Suppressor macrophage treated with lipopolysaccharide for 4 hours (primary cell): Measurements from ENCODE around the gene RNU4-1.
A peak's percentile ranks its signal among the peaks of the same experiment; 100 is the strongest.

Experiments
- DNase-seq: peaks from one replicate; pipeline ENCODE4 v3.0.0-alpha.2; 2020

The RNU4-1 gene

DNA sequence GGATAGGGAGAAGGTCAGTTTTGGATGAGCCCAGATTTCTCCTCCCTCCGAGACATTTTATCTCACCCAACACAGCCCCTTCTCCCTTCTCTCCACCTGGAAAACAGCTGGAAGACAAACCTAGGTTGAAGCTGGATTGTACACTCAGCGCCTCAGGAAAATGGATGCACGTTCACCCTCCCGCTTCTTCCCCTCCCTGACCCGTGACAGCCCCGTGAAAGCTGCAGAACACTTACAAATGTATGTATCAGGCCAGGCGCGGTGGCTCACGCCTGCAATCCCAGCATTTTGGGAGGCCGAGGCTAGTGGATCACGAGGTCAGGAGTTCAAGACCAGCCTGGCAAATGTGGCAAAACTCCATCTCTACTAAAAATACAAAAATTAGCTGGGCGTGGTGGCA lies 5.5 kb downstream of the RNU4-1 start:
- no peak for DNase-seq

DNA sequence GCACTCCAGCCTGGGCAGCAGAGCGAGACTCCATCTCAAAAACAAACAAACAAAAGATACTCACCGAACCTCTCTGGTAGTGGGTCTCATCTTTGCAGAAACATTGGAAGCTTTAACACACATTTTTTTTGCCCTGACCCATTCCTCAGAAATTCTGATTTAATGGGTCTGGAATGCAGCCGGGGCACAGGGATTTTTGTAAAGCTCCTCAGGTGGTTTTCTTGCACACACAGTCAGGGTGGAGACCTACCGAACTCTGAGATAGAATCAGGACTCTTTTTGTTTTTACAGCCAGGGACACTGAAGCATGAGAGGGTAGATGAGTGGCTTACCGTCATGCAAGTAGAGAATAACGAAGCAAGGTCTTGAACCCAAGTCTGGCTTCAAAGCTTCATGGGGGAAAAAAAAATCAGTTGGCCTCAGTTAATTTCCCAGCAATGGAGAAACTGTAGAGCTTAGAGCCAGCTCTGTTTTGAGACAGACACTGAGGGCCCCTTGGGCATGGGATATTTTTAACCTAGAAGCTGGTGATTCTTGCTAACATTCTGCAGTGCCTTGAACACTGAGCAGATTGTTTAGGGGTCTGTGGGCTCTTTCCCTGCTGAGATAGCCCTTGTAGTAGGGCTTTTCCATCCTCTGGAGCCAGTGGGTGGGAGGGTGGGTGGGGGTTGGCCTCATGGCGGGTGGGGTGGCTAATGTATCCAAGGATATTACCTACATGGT lies 6.1 kb downstream of the RNU4-1 start:
- no peak for DNase-seq

DNA sequence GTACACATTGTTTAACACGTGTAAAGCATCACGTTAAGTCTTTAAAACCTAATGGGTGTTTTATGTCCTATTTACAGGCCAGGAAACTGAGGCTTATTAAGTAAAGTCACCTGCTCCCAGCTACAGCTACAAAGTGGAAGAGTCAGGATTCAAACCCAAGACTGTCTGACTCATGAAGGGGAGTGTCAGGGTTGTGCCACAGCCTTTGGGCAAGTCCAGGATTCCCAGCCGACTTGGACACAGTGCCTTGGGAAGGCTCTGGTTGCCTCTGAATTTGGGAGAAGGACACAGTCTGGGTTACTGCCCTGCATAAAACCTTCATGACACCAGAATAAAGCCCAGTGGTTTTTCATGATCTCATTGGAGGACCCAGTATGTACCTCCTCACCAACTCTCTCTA lies 8.7 kb downstream of the RNU4-1 start:
- DNase-seq = no peak

DNA sequence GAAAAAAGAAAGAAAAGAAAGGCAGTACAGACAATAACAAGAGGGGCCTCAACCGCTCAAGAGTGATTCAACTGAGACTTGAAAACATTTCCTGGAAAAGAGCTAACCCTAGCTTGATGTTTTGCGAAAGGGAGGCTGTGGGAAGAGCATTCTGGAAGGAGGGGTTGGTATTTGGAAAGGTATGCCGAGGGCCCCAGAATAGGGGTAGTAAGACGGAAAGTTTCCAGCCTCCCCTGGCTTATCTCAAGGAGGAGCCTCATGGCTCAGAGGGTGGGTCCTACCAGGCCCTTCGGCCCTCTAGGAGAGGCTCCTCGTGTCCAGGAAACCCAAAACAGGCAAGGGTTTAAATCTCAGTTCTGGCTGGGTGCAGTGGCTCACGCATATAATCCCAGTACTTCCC lies 9.7 kb downstream of the RNU4-1 start:
- no peak for DNase-seq

DNA sequence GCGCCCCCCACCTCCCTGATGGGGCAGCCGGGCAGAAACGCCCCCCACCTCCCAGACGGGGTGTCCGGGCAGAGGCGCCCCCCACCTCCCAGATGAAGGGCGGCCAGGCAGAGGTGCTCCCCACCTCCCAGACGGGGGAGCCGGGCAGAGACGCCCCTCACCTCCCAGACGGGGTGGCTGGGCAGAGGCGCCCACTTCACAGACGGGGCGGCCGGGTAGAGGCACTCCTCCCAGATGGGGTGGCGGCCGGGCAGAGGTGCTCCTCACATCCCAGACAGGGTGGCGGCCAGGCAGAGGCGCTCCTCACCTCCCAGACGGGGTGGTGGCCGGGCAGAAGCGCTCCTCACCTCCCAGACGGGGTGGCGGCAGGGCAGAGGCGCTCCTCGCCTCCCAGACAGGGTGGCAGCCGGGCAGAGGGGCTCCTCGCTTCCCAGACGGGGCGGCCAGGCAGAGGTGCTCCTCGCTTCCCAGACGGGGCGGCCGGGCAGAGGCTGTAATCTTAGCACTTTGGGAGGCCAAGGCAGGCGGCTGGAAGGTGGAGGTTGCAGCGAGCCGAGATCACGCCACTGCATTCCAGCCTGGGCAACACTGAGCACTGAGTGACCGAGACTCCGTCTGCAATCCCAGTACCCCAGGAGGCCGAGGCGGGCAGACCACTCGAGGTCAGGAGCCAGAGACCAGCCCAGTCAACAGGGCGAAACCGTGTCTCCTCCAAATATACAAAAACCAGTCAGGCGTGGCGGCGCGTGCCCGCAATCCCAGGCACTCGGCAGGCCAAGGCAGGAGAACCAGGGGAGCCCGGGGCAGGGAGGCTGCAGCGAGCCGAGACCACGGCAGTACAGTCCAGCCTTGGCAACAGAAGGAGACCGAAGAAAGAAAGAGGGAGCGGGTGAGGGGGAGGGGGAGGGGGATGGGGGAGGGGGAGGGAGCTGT lies 14.6 kb downstream of the RNU4-1 start:
- no peak for DNase-seq

DNA sequence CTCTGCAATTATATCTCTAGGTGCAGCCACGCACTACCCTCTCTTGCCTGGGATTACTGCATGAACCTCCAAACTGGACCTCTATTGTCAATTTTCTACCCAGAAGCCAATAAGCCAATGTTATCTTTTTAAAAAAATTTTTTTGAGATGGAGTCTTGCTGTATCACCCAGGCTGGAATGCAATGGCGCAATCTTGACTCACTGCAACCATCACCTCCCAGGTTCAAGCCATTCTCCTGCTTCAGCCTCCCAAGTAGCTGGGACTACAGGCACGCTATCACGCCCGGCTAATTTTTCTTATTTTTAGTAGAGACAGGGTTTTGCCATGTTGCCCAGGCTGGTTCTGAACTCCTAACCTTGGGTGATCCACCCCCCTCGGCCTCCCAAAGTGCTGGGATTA lies 16.3 kb downstream of the RNU4-1 start:
- DNase-seq = no peak

DNA sequence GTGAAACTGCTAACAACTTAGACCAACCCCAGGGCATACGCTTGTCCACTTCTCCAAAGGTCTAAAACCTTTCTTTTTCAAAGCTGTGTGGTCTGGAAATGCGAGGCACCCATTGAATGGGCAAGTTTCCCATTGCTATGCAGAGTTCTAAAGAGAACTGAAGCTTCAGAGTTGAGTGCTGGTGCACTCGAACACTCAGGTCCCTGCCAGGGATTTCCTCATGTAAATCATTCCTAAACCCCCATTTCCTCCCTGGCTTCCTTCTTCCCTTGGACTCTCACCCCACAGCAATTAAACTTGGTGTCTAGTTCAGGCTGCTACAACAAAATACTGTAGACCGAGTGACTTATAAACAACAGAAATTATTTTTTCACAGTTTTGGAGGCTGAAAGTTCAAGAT lies 25.3 kb downstream of the RNU4-1 start:
- no peak for DNase-seq

DNA sequence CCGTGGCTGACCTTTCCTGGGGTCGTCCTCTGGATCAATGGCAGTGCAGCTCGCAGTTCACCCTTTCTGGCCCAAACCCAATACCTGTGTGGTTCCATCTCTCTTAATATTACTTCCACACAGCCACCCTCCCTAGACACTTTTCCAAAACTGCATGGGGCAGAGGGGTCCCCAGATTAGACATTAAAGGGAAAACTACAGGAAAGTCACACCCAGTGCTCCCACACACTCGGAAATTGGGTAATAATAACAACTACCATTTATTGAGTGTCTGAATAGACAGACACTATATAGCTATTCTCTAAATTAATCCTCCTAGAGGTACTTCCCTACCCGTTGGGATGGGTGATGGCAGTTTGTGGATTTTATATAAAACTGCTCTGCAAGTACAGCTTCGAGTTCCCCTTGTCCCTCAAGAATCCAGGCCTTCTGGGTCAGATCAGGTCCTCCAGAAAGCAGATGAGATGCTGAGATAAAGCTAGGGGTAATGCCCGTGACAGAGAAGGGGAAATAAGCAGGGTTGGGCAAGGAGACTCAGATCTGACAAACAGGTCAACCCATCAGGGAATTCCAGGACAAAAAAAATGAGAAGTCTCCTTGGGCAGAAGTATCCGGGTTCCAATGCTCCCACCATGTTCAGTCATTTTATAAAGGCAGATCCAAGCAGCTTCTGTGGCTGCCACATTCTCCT lies 26.7 kb downstream of the RNU4-1 start:
- DNase-seq = peak; percentile 45

DNA sequence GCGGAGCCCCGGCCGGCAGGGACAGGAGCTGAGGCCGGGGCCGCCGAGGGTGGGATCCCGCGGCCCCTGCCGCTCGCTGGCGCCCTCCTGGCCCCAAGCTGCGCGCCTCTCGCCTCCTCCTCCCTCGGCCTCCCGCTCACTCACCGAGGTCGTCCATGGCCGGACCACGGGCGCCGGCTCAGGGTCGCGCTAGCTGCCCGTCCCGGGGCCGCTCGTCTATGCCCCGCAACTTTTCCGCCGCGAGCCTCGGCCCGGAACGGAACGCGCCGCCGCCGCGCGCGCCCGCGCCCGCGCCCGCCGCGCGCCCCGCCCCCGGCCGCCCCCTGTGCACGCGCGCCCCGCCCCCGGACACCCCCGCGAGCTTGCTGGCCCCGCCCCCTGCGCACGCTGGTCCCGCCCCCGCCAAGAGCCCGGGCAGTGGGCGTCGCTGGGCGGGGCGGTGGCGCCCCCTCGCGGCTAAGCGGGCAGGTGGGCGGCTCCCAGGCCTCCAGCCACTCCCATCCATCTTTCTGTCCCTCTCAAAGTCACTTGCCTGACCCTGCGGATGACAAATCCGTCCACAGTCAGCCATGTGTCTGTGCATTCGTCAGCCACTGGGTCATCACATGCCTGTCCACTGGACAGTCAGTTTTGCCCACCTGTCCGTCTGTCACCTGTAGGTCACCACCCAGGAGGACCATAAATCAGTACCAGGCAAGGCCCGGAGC lies 27.4 kb downstream of the RNU4-1 start, which contains the start of gene PXN:
TSS of gene PXN (minus strand) at position 258 of the 707 bp plus-strand sequence. CDS start at position 157, 101 bp downstream.
- peak; percentile 91 for DNase-seq

DNA sequence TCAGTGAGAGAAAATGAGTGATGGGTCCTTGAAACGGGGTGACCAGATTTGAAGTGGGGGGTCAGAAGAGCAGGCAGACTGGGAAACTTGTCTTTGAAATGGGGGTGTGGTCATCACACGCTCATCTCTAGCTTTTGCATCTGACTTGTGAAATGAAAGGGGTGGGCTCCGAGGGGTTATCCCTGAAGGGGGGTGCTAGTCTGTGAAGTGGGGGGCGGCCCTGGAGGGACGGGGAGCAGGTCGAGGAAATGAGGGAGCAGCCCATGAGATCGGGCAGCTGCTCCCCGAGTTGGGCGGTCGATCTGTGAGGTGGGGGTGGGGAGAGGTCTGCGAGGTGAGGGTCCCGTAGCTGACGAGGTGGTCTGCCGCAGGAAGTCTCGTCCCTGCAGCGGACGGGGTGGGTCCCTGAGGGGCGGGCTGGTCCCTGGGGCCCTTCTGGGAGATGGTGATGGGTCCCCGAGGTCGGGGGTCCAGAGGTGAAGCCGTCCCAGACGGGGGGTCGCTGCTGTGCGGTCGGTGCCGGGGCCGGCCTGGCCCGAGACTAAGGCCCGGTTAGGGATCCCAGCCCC lies 28.0 kb downstream of the RNU4-1 start:
- no peak for DNase-seq

DNA sequence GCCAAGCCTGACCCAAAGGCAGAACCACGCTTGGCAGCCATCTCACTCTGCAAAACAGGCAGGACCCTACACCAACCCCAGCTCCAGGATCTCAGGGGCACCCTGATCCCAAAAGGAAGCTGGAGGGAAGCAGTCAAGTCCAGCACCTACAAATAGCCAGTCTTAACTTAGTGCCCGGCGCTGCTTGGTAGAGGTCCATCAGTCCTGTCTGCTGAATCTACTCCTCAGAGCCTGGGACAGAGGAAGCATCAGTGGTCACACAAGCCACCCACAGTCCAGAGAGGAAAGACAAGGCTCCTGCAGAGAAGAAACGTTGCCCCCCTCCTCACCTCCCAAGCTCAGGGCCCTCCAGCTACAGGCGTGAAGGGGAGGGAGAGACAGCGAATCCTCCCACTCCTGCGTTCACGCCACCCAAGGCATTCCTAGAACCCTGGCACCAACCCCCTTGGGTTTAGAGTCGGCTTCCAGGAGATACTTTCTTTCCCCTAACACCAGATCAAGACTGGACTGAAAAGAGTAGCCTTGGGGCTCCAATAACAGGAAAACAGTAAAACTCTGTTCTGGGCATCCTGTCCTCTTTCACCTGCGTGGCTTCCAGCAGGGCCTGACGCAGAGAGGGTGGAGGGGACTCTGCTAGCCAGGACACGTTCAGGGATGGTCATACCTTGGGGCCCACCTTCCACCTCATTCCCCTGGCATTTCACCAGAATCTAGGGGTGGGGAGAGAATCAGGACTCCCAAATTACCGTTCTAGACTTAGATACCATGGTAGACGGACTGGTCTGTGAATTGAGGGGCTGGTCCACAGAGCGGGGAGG lies 28.7 kb downstream of the RNU4-1 start:
- no peak for DNase-seq

DNA sequence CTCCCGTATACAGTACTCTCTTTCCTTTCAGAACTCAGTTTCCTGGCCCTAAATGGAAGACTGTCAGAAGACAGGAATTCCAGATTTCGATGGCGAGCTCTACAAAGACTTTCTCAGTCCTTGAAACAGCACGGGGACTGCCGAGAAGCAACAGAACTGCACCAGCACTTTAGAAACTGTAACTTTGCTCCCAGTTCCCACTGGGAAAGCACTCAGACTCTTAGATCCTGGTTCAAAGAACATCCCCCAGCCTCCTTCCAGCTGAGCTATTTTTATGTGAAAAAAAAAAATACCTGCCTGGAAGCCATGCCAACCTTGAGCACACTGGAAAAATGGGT lies 29.3 kb downstream of the RNU4-1 start:
- no peak for DNase-seq

DNA sequence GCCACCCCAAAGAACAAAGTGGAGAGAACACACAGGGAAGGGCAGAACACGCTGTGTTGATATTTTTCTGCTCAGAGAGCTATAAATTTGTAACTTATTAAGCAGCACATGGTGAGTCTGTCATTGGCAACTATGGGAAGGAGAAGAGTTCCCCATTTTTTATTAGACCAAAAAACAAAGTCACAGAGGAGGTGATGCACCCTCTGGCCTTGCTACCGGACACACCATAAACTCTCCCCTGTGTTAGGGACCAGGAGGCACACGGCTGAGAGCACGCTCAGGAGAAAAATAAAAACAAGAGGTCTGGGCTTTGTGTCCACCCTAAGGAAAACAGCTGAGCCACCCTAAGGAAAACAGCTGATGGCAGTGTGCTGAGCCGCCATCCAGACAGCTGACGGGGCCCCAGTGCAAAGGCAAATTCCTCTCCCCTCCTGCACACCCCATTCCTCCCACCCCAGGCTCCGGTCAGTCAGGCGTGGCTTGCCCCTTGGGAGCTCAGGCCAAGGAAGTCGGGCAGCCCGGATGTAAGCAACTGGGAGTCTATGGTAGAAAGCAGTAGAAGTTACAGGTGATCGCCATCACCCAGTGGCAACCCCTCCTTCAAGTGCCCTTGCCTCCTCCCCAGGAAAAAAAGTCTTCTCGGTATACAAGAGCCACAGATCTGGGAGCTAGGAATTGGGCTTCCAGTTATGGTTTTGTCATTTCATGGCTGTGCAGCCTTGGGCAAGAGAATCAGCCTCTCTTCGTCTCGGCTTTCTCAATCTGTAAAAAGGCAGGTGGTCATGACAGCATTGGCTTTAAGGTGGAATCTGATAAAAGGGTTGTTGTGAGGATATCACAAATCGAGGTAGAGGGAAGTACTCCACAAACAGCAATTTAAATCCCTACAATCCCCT lies 29.9 kb downstream of the RNU4-1 start:
- DNase-seq = peak; percentile 52

DNA sequence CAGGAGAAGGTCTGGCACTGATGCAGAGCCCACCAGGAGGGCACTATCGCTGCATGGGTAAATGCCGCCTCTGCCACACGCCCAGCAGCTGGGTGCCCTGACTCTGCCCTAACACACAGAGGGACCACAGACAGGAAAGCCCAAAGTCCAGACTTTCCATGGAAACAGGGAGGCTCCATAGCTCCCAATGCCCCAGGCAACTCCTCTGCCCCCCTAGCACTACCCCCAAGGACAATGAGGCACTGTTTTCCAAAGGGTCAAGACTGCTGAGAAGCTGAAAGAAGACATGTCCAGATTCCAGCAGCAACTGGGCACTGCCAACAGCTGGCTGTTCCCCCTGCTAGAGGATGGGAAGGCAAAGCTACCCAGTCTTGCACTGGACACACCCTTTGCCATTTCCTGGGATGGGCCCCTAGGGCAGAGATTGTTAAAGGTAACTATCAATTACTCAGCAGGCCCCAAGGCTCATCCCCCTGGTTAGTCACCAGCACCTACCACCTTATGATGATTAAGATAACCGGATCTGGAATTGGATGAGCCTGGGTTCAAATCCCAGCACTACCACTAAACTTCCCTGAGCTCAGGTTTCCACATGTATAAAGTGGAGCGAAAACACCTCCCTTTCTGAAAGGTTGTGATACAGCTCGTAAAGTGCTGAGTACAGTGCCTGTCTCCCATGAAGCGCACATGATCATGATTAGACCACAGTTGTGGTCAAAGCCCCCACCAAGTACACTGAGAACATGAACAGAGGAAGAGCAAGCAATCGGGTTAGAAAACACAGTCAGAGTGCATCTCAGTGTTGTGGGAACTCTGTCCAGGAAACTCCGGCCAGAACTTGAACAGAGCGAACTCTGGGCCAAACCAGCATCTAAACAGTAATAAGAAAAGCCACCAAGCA lies 30.8 kb downstream of the RNU4-1 start:
- peak; percentile 40 for DNase-seq

DNA sequence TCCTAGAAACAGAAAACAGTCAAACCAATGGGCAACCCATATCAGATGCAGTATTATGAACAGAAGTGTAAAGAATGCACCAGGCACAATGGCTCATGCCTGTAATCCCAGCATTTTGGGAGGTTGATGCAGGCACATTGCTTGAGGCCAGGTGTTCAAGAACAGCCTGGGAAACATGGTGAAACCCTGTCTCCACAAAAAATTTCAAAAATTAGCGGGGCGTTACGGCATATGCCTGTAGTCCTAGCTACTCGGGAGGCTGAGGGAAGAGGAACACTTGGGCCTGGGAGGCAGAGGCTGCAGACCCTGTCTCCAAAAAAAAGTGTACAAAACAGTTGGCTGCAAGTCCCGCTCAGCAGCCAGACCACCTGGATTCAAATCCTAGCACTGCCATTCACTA lies 32.4 kb downstream of the RNU4-1 start:
- DNase-seq = no peak

DNA sequence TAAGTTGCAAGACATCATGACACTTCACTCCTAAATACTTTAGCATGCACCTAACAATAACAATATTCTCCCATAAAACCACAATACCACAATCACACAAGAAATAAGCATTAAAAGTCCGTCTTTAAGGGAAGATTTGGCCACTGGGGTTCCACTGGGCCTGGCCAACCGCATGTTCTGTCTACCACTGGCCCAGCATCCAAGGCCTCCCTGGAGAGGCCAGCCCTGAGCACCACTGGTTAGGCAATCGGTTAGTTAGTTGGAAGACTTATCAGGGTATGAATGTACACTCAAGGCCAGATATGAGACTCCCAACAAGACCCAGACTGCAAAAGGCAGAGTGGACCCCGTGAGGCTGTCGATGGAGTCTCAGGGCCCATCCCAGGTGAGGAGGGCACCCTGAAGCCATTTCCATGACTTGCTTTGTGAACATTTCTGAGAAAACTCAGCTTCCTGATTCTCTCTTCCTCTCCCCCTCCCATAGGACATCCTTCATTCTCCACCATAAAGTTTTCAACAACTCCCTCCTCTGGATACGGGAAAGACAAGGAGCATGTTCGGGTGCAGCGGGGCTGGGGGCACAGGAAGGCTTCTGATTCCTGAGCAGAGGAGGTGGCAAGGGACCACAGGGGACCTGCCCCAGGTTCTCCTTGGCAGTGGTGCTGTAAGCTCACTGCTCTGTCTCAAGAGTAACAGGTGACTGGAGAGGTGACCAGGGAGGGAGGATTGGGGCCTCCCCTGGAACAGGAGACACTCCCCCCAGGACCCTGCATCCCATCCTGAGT lies 33.4 kb downstream of the RNU4-1 start:
- no peak for DNase-seq

DNA sequence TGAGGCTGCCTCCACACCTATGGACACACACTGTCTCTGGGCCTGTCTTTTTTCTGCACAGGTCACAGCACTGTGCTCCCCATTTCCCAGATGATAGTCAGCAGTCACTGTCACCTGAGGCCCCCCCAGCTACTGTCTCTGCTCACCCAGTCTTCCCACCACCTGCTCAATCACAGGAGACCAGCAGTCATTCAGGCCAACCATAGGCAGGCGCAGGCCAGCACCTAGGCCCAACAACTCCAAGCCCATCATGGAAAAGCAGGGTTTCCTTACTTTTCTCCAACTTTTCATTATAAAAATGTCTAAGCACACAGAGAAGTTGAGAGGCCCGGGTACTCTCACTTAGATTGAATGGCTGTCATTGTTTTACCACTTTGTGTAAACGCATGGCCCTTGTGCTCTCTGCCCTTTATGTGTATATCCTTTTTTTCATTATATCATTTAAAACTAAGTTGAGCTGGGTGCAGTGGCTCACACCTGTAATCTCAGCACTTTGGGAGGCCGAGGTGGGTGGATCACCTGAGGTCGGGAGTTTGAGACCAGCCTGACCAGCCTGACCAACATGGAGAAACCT lies 34.6 kb downstream of the RNU4-1 start:
- no peak for DNase-seq
